Activated naive CD8-positive, alpha-beta T cell (primary cell): ENCODE data around the gene NF1.
"Not testable (repeated sequence)": the region's sequence is repeated elsewhere in the genome, so short reads cannot be mapped to it uniquely, and the experiment has no call there.

Experiments used
- H3K27ac Mint-ChIP-seq: one replicate; pipeline ENCODE4 v1.8.0; 2021; ENCODE audit warnings: mixed read lengths
- H3K27me3 Mint-ChIP-seq: one replicate; pipeline ENCODE4 v1.8.0; 2021; ENCODE audit warnings: mixed read lengths
- H3K36me3 Mint-ChIP-seq: one replicate; pipeline ENCODE4 v1.8.0; 2021; ENCODE audit warnings: mixed read lengths
- H3K4me1 Mint-ChIP-seq: one replicate; pipeline ENCODE4 v1.8.0; 2021; ENCODE audit warnings: low read depth, mixed read lengths
- H3K4me3 Mint-ChIP-seq: one replicate; pipeline ENCODE4 v1.8.0; 2021; ENCODE audit warnings: mild to moderate bottlenecking, mixed read lengths
- H3K9me3 Mint-ChIP-seq: one replicate; pipeline ENCODE4 v1.8.0; 2021; ENCODE audit warnings: low read depth, mixed read lengths

The NF1 gene

GRCh38 chr17:31172388-31172787 lies 77.6 kb downstream of the NF1 start:
- Mint-ChIP-seq H3K4me3 (no peak overlapping the region), H3K27ac (no peak overlapping the region), H3K4me1 (no peaks in the 10 kb centered on the region), H3K36me3 (peaks cover 15% of the 10 kb centered on the region), H3K9me3 (no peaks in the 10 kb centered on the region), H3K27me3 (no peaks in the 10 kb centered on the region)

- H3K36me3 Mint-ChIP-seq: peaks cover 17% of the 10 kb centered on the region
- no peaks in the 10 kb centered on the region for H3K27me3 Mint-ChIP-seq
- no peaks in the 10 kb centered on the region for H3K4me1 Mint-ChIP-seq
- no peaks in the 10 kb centered on the region for H3K9me3 Mint-ChIP-seq
- no peak overlapping the region for H3K27ac Mint-ChIP-seq
- no peak overlapping the region for H3K4me3 Mint-ChIP-seq
Observed at GRCh38 chr17:31174215-31174614, 79.4 kb downstream of the NF1 start.

- Mint-ChIP-seq H3K27me3 (no peaks in the 10 kb centered on the region), H3K36me3 (peaks cover 16% of the 10 kb centered on the region), H3K27ac (no peak overlapping the region), H3K4me1 (no peaks in the 10 kb centered on the region), H3K9me3 (no peaks in the 10 kb centered on the region), H3K4me3 (no peak overlapping the region)
Observed at GRCh38 chr17:31175237-31175636, 80.5 kb downstream of the NF1 start.

- H3K4me3 Mint-ChIP-seq: not testable (repeated sequence)
Observed at GRCh38 chr17:31176143-31176542, 81.4 kb downstream of the NF1 start.

GRCh38 chr17:31178951-31179350 lies 84.2 kb downstream of the NF1 start:
- H3K9me3 Mint-ChIP-seq, H3K27ac Mint-ChIP-seq, H3K4me3 Mint-ChIP-seq, H3K27me3 Mint-ChIP-seq, H3K4me1 Mint-ChIP-seq: not testable (repeated sequence)
- H3K36me3 Mint-ChIP-seq: peaks cover 16% of the 10 kb centered on the region

More at GRCh38 chr17:31176143-31176542, 81.4 kb downstream of the NF1 start:
- H3K4me1 Mint-ChIP-seq, H3K27ac Mint-ChIP-seq, H3K9me3 Mint-ChIP-seq, H3K27me3 Mint-ChIP-seq: not testable (repeated sequence)
- peaks cover 13% of the 10 kb centered on the region for H3K36me3 Mint-ChIP-seq

- H3K4me3 Mint-ChIP-seq: no peak overlapping the region
- H3K9me3 Mint-ChIP-seq: no peaks in the 10 kb centered on the region
- peaks cover 5% of the 10 kb centered on the region for H3K36me3 Mint-ChIP-seq
- no peaks in the 10 kb centered on the region for H3K4me1 Mint-ChIP-seq
- H3K27ac Mint-ChIP-seq: no peak overlapping the region
- no peaks in the 10 kb centered on the region for H3K27me3 Mint-ChIP-seq
Observed at GRCh38 chr17:31195305-31195704, 100.5 kb downstream of the NF1 start.

- Mint-ChIP-seq H3K4me1 (no peaks in the 10 kb centered on the region), H3K27ac (no peak overlapping the region), H3K4me3 (no peak overlapping the region), H3K27me3 (no peaks in the 10 kb centered on the region), H3K9me3 (no peaks in the 10 kb centered on the region), H3K36me3 (peaks cover 6% of the 10 kb centered on the region)
Observed at GRCh38 chr17:31198026-31198425, 103.2 kb downstream of the NF1 start.

GRCh38 chr17:31198666-31199065 lies 103.9 kb downstream of the NF1 start:
- H3K27ac Mint-ChIP-seq, H3K4me3 Mint-ChIP-seq, H3K9me3 Mint-ChIP-seq, H3K27me3 Mint-ChIP-seq, H3K36me3 Mint-ChIP-seq, H3K4me1 Mint-ChIP-seq: not testable (repeated sequence)

GRCh38 chr17:31200287-31200686 lies 105.5 kb downstream of the NF1 start:
- Mint-ChIP-seq H3K4me3 (no peak overlapping the region), H3K36me3 (peaks cover 2% of the 10 kb centered on the region), H3K27ac (no peak overlapping the region), H3K4me1 (no peaks in the 10 kb centered on the region), H3K27me3 (no peaks in the 10 kb centered on the region), H3K9me3 (no peaks in the 10 kb centered on the region)

- no peaks in the 10 kb centered on the region for H3K27me3 Mint-ChIP-seq
- H3K4me1 Mint-ChIP-seq: no peaks in the 10 kb centered on the region
- H3K36me3 Mint-ChIP-seq: peaks cover 2% of the 10 kb centered on the region
- H3K9me3 Mint-ChIP-seq: no peaks in the 10 kb centered on the region
- H3K4me3 Mint-ChIP-seq: no peak overlapping the region
- no peak overlapping the region for H3K27ac Mint-ChIP-seq
Observed at GRCh38 chr17:31202968-31203367, 108.2 kb downstream of the NF1 start.

GRCh38 chr17:31211352-31212012 lies 116.7 kb downstream of the NF1 start:
- Mint-ChIP-seq H3K4me3 (no peak overlapping the region), H3K36me3 (no peaks in the 10 kb centered on the region), H3K9me3 (no peaks in the 10 kb centered on the region), H3K27ac (no peak overlapping the region), H3K27me3 (no peaks in the 10 kb centered on the region), H3K4me1 (no peaks in the 10 kb centered on the region)

GRCh38 chr17:31216031-31216751 lies 121.4 kb downstream of the NF1 start:
- no peaks in the 10 kb centered on the region for H3K27me3 Mint-ChIP-seq
- no peak overlapping the region for H3K27ac Mint-ChIP-seq
- H3K4me1 Mint-ChIP-seq: no peaks in the 10 kb centered on the region
- no peaks in the 10 kb centered on the region for H3K36me3 Mint-ChIP-seq
- H3K4me3 Mint-ChIP-seq: no peak overlapping the region
- no peaks in the 10 kb centered on the region for H3K9me3 Mint-ChIP-seq

- H3K9me3 Mint-ChIP-seq: no peaks in the 10 kb centered on the region
- no peak overlapping the region for H3K27ac Mint-ChIP-seq
- peaks cover 4% of the 10 kb centered on the region for H3K4me1 Mint-ChIP-seq
- H3K4me3 Mint-ChIP-seq: no peak overlapping the region
- peaks cover 2% of the 10 kb centered on the region for H3K36me3 Mint-ChIP-seq
- no peaks in the 10 kb centered on the region for H3K27me3 Mint-ChIP-seq
Observed at GRCh38 chr17:31224366-31224765, 129.6 kb downstream of the NF1 start.

- Mint-ChIP-seq H3K4me1 (peaks cover 4% of the 10 kb centered on the region), H3K36me3 (peaks cover 8% of the 10 kb centered on the region), H3K27ac (no peak overlapping the region), H3K9me3 (no peaks in the 10 kb centered on the region), H3K4me3 (no peak overlapping the region), H3K27me3 (no peaks in the 10 kb centered on the region)
Observed at GRCh38 chr17:31225831-31226230, 131.1 kb downstream of the NF1 start.

GRCh38 chr17:31226373-31226772 lies 131.6 kb downstream of the NF1 start:
- Mint-ChIP-seq H3K36me3 (peaks cover 8% of the 10 kb centered on the region), H3K9me3 (no peaks in the 10 kb centered on the region), H3K4me1 (peaks cover 4% of the 10 kb centered on the region), H3K4me3 (no peak overlapping the region), H3K27ac (no peak overlapping the region), H3K27me3 (no peaks in the 10 kb centered on the region)

- Mint-ChIP-seq H3K27me3 (no peaks in the 10 kb centered on the region), H3K4me1 (peaks cover 4% of the 10 kb centered on the region), H3K4me3 (no peak overlapping the region), H3K36me3 (peaks cover 12% of the 10 kb centered on the region), H3K9me3 (no peaks in the 10 kb centered on the region), H3K27ac (no peak overlapping the region)
Observed at GRCh38 chr17:31226950-31227349, 132.2 kb downstream of the NF1 start.
